ENCODE measurements around the gene ZNF830. TPM values are rescaled to one million over a fixed set of nuclear protein-coding genes. Genes with fewer than 3 reads are reported as not detected.
A peak's percentile ranks its signal among the peaks of the same experiment; 100 is the strongest.

The ZNF830 gene
- polyA plus RNA-seq (2013) = 16.3 TPM

DNA sequence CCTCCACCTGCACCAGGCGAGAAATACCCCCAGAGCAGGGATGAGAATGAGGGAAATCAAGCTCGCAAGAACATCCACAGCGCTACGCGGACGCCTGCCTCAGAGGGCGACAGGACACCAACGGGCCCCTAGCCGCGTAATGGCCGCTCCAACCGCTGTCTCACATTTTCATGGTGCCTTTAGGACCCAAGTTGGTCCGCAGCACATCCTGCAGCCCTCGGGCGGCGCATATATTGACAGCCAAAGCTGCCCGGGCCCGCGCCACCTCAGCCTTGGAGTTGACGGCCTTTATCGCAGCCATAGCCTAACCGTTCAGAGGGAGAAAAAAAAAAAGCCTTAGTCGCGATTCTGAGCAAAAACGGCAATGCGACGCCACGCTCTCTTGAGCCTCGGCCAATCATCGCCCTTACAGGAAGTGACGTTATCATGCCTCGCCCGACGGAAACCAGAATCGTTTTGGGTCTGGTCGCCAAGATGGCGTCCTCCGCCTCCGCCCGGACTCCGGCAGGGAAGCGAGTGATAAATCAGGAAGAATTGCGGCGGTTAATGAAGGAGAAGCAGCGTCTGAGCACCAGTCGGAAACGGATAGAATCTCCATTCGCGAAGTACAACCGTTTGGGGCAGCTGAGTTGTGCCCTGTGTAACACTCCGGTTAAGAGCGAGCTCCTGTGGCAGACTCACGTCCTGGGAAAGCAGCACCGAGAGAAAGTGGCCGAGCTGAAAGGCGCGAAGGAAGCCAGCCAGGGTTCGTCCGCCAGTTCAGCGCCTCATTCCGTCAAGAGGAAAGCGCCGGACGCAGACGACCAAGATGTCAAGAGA, at the start of gene ZNF830, which contains the start of gene CCT6B:
ZNF830 (plus strand) TSS at position 448 of the 819 bp plus-strand sequence; CDS start at position 475, 27 bp downstream.
CCT6B (minus strand) TSS at position 368 of the 819 bp plus-strand sequence; CDS start at position 301, 67 bp downstream.
- POLR2A ChIA-PET = interaction anchor here (0.6 to 1.7 kb wide), 2 partner anchors 19 to 725 kb away, joined by 3 to 12 read pairs; partner anchors contain the start of gene LIG3
- Histone ChIP-seq H3K36me3 (ENCODE audit: control insufficient read depth in 4 of 4, insufficient read depth in 4 of 4, low read length in 3 of 4) (peaks cover 8 to 19% (median 13%) of the 10 kb centered on the region in 4 experiments), H3K4me1 (ENCODE audit: control extremely low read depth in 1 of 4, control insufficient read depth in 4 of 4, insufficient read depth in 4 of 4, low read length in 3 of 4) (peaks cover 12 to 24% (median 18%) of the 10 kb centered on the region in 4 experiments), H3K9me3 (ENCODE audit: control extremely low read depth in 1 of 5, control insufficient read depth in 4 of 5, insufficient read depth in 2 of 5, low read depth in 1 of 5, low read length in 4 of 5) (no peaks in the 10 kb centered on the region), H3K4me3 (ENCODE audit: control insufficient read depth in 1 of 7, extremely low read depth in 1 of 7, insufficient read depth in 4 of 7, low read depth in 2 of 7, low read length in 6 of 7) (peak within 1 kb of the TSS; percentile 93 to 100 (median 100)), H3K27ac (ENCODE audit: insufficient read depth in 1 of 2, low read depth in 1 of 2, low read length in 2 of 2, poor library complexity in 1 of 2, severe bottlenecking in 2 of 2) (peak within 1 kb of the TSS; percentile 96 to 98), H3K27me3 (replicated peaks in 2 of 5; ENCODE audit: control insufficient read depth in 4 of 5, insufficient read depth in 5 of 5, low read length in 4 of 5) (no peaks in the 10 kb centered on the region)
- peak; percentile 97 to 98 (median 98) for DNase-seq
- CTCF ChIA-PET = interaction anchor here (0.8 kb wide), 1 partner anchor 14 kb away, joined by 3 read pairs; no protein-coding TSS in a partner anchor
- 0% methylated on average over 60 of the region's 65 CpGs for WGBS (ENCODE audit: insufficient coverage)

DNA sequence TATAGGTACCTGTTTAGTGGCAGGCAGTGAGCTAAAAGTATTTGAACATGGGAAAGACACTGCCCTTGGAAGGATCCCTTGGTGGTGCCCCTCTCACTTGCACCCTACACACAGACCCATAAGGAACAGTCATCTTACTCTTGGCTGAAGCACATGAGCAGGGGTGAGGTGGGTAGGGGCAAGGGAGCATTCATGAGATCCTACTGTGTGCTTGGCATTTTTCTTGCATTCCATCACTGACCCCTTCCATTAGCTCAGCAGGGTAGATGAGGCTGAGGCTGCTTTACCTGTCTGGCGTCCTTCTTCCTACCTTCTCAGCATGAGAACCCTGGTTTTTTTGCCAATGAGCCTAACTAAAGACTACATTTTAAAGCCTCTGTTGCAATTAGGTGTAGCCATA, 48.3 kb upstream of the ZNF830 start:
- ChIA-PET CTCF (interaction anchor here (0.6 kb wide), 1 partner anchor 261 kb away, joined by 3 read pairs; no protein-coding TSS in a partner anchor), POLR2A (no interaction called here)
- no peaks in the 10 kb centered on the region for H3K27me3 ChIP-seq (replicated peaks in 2 of 5; ENCODE audit: control insufficient read depth in 4 of 5, insufficient read depth in 5 of 5, low read length in 4 of 5)
- WGBS (ENCODE audit: insufficient coverage) = 88% methylated on average over 1 of the region's 1 CpG
- no peak overlapping the region for H3K4me3 ChIP-seq (ENCODE audit: control insufficient read depth in 1 of 7, extremely low read depth in 1 of 7, insufficient read depth in 4 of 7, low read depth in 2 of 7, low read length in 6 of 7)
- DNase-seq = no peak
- no peak overlapping the region for H3K27ac ChIP-seq (ENCODE audit: insufficient read depth in 1 of 2, low read depth in 1 of 2, low read length in 2 of 2, poor library complexity in 1 of 2, severe bottlenecking in 2 of 2)
- peaks cover 0 to 6% (median 3%) of the 10 kb centered on the region in 4 experiments for H3K4me1 ChIP-seq (ENCODE audit: control extremely low read depth in 1 of 4, control insufficient read depth in 4 of 4, insufficient read depth in 4 of 4, low read length in 3 of 4)
- no peaks in the 10 kb centered on the region for H3K9me3 ChIP-seq (ENCODE audit: control extremely low read depth in 1 of 5, control insufficient read depth in 4 of 5, insufficient read depth in 2 of 5, low read depth in 1 of 5, low read length in 4 of 5)
- H3K36me3 ChIP-seq (ENCODE audit: control insufficient read depth in 4 of 4, insufficient read depth in 4 of 4, low read length in 3 of 4) = no peaks in the 10 kb centered on the region

DNA sequence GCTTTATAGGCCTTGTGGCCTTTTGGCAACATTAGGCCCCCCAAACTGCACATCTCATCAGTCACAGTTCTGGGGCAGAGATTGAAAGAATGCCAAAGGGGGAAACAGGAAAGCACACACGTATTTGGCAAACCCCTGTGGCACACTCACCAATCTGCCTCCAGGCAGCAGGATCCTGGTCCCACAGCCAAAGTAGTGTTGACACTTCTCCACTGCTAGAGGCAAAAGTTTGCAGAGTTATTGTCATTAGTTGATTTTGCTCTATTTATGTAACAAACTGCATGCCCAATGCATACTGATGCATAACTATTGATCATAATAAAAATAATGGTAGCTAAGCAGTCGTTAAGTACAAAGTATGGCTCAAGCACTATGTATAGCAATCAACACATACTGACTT, 45.2 kb upstream of the ZNF830 start:
- CTCF ChIA-PET = no interaction called here
- 100% methylated on average over 1 of the region's 2 CpGs for WGBS (ENCODE audit: insufficient coverage)
- POLR2A ChIA-PET = no interaction called here

DNA sequence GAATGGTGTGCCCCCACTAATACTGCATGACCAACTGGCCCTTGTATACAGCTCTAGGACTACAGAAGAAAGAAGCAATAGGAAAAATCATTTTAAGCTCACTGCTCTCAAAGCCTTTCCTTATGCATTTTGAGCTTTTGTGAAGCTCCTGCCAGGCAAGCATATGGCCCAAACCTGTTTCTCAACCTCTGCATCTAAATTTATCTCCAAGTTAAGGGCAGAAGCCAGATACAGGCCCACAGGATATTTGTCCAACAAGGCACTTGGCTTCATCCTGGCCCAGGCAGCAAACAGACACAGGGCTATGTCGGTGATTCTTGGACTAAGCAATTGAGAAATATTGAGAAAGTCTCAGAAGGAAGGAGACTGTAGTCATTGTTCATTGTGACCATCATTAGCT, 44.0 kb upstream of the ZNF830 start:
- Histone ChIP-seq H3K4me1 (ENCODE audit: control extremely low read depth in 1 of 4, control insufficient read depth in 4 of 4, insufficient read depth in 4 of 4, low read length in 3 of 4) (no peaks in the 10 kb centered on the region), H3K36me3 (ENCODE audit: control insufficient read depth in 4 of 4, insufficient read depth in 4 of 4, low read length in 3 of 4) (no peaks in the 10 kb centered on the region), H3K27ac (ENCODE audit: insufficient read depth in 1 of 2, low read depth in 1 of 2, low read length in 2 of 2, poor library complexity in 1 of 2, severe bottlenecking in 2 of 2) (no peak overlapping the region), H3K9me3 (ENCODE audit: control extremely low read depth in 1 of 5, control insufficient read depth in 4 of 5, insufficient read depth in 2 of 5, low read depth in 1 of 5, low read length in 4 of 5) (no peaks in the 10 kb centered on the region), H3K27me3 (replicated peaks in 2 of 5; ENCODE audit: control insufficient read depth in 4 of 5, insufficient read depth in 5 of 5, low read length in 4 of 5) (no peaks in the 10 kb centered on the region), H3K4me3 (ENCODE audit: control insufficient read depth in 1 of 7, extremely low read depth in 1 of 7, insufficient read depth in 4 of 7, low read depth in 2 of 7, low read length in 6 of 7) (no peak overlapping the region)
- POLR2A ChIA-PET = no interaction called here
- DNase-seq = no peak
- CTCF ChIA-PET = no interaction called here
- WGBS (ENCODE audit: insufficient coverage) = no CpG with 5 or more reads among the region's 1 CpG

More for the DNA sequence above, 45.2 kb upstream of the ZNF830 start:
- H3K4me3 ChIP-seq (ENCODE audit: control insufficient read depth in 1 of 7, extremely low read depth in 1 of 7, insufficient read depth in 4 of 7, low read depth in 2 of 7, low read length in 6 of 7) = no peak overlapping the region
- no peak overlapping the region for H3K27ac ChIP-seq (ENCODE audit: insufficient read depth in 1 of 2, low read depth in 1 of 2, low read length in 2 of 2, poor library complexity in 1 of 2, severe bottlenecking in 2 of 2)
- no peaks in the 10 kb centered on the region for H3K4me1 ChIP-seq (ENCODE audit: control extremely low read depth in 1 of 4, control insufficient read depth in 4 of 4, insufficient read depth in 4 of 4, low read length in 3 of 4)
- no peak for DNase-seq
- H3K9me3 ChIP-seq (ENCODE audit: control extremely low read depth in 1 of 5, control insufficient read depth in 4 of 5, insufficient read depth in 2 of 5, low read depth in 1 of 5, low read length in 4 of 5) = no peaks in the 10 kb centered on the region
- H3K27me3 ChIP-seq (replicated peaks in 2 of 5; ENCODE audit: control insufficient read depth in 4 of 5, insufficient read depth in 5 of 5, low read length in 4 of 5) = no peaks in the 10 kb centered on the region
- no peaks in the 10 kb centered on the region for H3K36me3 ChIP-seq (ENCODE audit: control insufficient read depth in 4 of 4, insufficient read depth in 4 of 4, low read length in 3 of 4)

DNA sequence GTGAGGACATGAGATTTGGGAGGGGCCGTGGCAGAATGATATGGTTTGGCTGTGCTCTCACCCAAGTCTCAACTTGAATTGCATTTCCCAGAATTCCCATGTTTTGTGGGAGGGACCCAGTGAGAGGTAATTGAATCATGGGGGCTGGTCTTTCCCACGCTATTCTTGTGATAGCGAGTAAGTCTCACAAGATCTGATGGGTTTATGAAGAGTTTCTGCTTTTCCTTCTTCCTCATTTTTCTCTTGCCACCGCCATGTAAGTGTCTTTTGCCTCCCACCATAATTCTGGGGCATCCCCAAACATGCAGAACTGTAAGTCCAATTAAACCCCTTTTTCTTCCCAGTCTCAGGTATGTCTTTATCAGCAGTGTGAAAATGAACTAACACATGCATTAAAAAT, 40.7 kb upstream of the ZNF830 start:
- 89% methylated on average over 3 of the region's 4 CpGs for WGBS (ENCODE audit: insufficient coverage)
- H3K27me3 ChIP-seq (replicated peaks in 2 of 5; ENCODE audit: control insufficient read depth in 4 of 5, insufficient read depth in 5 of 5, low read length in 4 of 5) = no peaks in the 10 kb centered on the region
- ChIA-PET POLR2A (no interaction called here), CTCF (no interaction called here)
- no peak overlapping the region for H3K27ac ChIP-seq (ENCODE audit: insufficient read depth in 1 of 2, low read depth in 1 of 2, low read length in 2 of 2, poor library complexity in 1 of 2, severe bottlenecking in 2 of 2)
- H3K9me3 ChIP-seq (ENCODE audit: control extremely low read depth in 1 of 5, control insufficient read depth in 4 of 5, insufficient read depth in 2 of 5, low read depth in 1 of 5, low read length in 4 of 5) = no peaks in the 10 kb centered on the region
- no peak for DNase-seq
- no peaks in the 10 kb centered on the region for H3K36me3 ChIP-seq (ENCODE audit: control insufficient read depth in 4 of 4, insufficient read depth in 4 of 4, low read length in 3 of 4)
- H3K4me1 ChIP-seq (ENCODE audit: control extremely low read depth in 1 of 4, control insufficient read depth in 4 of 4, insufficient read depth in 4 of 4, low read length in 3 of 4) = no peaks in the 10 kb centered on the region
- no peak overlapping the region for H3K4me3 ChIP-seq (ENCODE audit: control insufficient read depth in 1 of 7, extremely low read depth in 1 of 7, insufficient read depth in 4 of 7, low read depth in 2 of 7, low read length in 6 of 7)

GRCh38 chr17:34926661-34927060, 34.7 kb upstream of the ZNF830 start:
- no peak overlapping the region for H3K27ac ChIP-seq (ENCODE audit: insufficient read depth in 1 of 2, low read depth in 1 of 2, low read length in 2 of 2, poor library complexity in 1 of 2, severe bottlenecking in 2 of 2)
- no peak for DNase-seq
- POLR2A ChIA-PET = no interaction called here
- 80% methylated on average over 1 of the region's 3 CpGs for WGBS (ENCODE audit: insufficient coverage)
- H3K36me3 ChIP-seq (ENCODE audit: control insufficient read depth in 4 of 4, insufficient read depth in 4 of 4, low read length in 3 of 4) = no peaks in the 10 kb centered on the region
- CTCF ChIA-PET = no interaction called here
- H3K27me3 ChIP-seq (replicated peaks in 2 of 5; ENCODE audit: control insufficient read depth in 4 of 5, insufficient read depth in 5 of 5, low read length in 4 of 5) = no peaks in the 10 kb centered on the region
- H3K4me3 ChIP-seq (ENCODE audit: control insufficient read depth in 1 of 7, extremely low read depth in 1 of 7, insufficient read depth in 4 of 7, low read depth in 2 of 7, low read length in 6 of 7) = no peak overlapping the region
- H3K4me1 ChIP-seq (ENCODE audit: control extremely low read depth in 1 of 4, control insufficient read depth in 4 of 4, insufficient read depth in 4 of 4, low read length in 3 of 4) = peaks cover 0 to 4% (median 0%) of the 10 kb centered on the region in 4 experiments
- no peaks in the 10 kb centered on the region for H3K9me3 ChIP-seq (ENCODE audit: control extremely low read depth in 1 of 5, control insufficient read depth in 4 of 5, insufficient read depth in 2 of 5, low read depth in 1 of 5, low read length in 4 of 5)

DNA sequence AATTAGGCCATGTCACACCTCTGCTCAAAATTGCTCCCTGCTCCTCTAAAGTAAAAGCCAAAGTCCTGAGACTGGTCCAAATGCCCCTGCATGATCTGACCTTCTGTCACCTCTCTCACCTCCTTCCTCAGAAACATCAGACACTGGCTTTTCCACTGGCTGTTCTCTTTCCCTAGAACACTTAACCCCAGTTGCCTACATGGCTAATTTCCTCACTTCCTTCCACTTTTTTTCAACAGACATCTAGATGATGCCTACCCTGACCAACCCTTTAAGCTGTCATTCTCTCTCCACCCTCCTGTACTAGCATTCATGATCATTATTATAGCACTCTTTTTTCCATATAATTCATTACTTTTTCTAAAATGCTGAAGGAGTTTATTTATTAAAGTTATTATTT, 31.1 kb upstream of the ZNF830 start:
- ChIA-PET POLR2A (no interaction called here), CTCF (no interaction called here)
- Histone ChIP-seq H3K4me3 (ENCODE audit: control insufficient read depth in 1 of 7, extremely low read depth in 1 of 7, insufficient read depth in 4 of 7, low read depth in 2 of 7, low read length in 6 of 7) (no peak overlapping the region), H3K27me3 (replicated peaks in 2 of 5; ENCODE audit: control insufficient read depth in 4 of 5, insufficient read depth in 5 of 5, low read length in 4 of 5) (no peaks in the 10 kb centered on the region), H3K9me3 (ENCODE audit: control extremely low read depth in 1 of 5, control insufficient read depth in 4 of 5, insufficient read depth in 2 of 5, low read depth in 1 of 5, low read length in 4 of 5) (no peaks in the 10 kb centered on the region), H3K27ac (ENCODE audit: insufficient read depth in 1 of 2, low read depth in 1 of 2, low read length in 2 of 2, poor library complexity in 1 of 2, severe bottlenecking in 2 of 2) (no peak overlapping the region), H3K4me1 (ENCODE audit: control extremely low read depth in 1 of 4, control insufficient read depth in 4 of 4, insufficient read depth in 4 of 4, low read length in 3 of 4) (peaks cover 0 to 4% (median 0%) of the 10 kb centered on the region in 4 experiments), H3K36me3 (ENCODE audit: control insufficient read depth in 4 of 4, insufficient read depth in 4 of 4, low read length in 3 of 4) (no peaks in the 10 kb centered on the region)
- no peak for DNase-seq
